ENCODE measurements around the gene LSAMP.

GRCh38 chr3:116337229-116337628 lies 108.1 kb downstream of the LSAMP start:
- TF ChIP-seq POLR2A (IDR thresholded peaks at IDR 0.05; ENCODE audit: low read depth, low read length) (no peak), CEBPB (IDR thresholded peaks at IDR 0.05; ENCODE audit: low read depth, low read length) (peak; percentile 50; the same call in 1 of the 2 replicates), CTCF (conservative IDR thresholded peaks at IDR 0.05; ENCODE audit: low read depth, low read length) (0 out of 2 replicates have a peak, but pooled peaks have one; percentile 9)
